Activated B cell treated with CpG ODN at 0.5 μM for 24 hours (primary cell): Measurements from ENCODE around the gene IFFO2. TPM values are rescaled to one million over a fixed set of nuclear protein-coding genes. Genes with fewer than 3 reads are reported as not detected.

Experiments used
- ATAC-seq: fragments of 200-7000 bp; cut with Tn5 transposase; one replicate; pipeline ENCODE4 v1.10.0; 2021; ENCODE audit warnings: low read depth, mild to moderate bottlenecking, moderate library complexity
- CTCF ChIA-PET: fragments of 350-600 bp; sonication (Branson Sonifier 250); formaldehyde crosslinking; loops from one replicate; lab custom pipeline; 2021; ENCODE audit warnings: antibody characterized with exemption; lab: Charles Lee
- POLR2A ChIA-PET: fragments of 350-600 bp; sonication (Branson Sonifier 250); formaldehyde crosslinking; loops from one replicate; lab custom pipeline; 2021; ENCODE audit warnings: antibody characterized with exemption; lab: Charles Lee
- DNase-seq: peaks from one replicate; pipeline ENCODE4 v3.0.0; 2022
- H3K27ac Mint-ChIP-seq: one replicate; pipeline ENCODE4 v1.8.0; 2020; ENCODE audit warnings: mixed read lengths
- H3K27me3 Mint-ChIP-seq: one replicate; pipeline ENCODE4 v1.8.0; 2021; ENCODE audit warnings: mixed read lengths
- H3K36me3 Mint-ChIP-seq: one replicate; pipeline ENCODE4 v1.8.0; 2021; ENCODE audit warnings: low read depth, mixed read lengths
- H3K4me1 Mint-ChIP-seq: one replicate; pipeline ENCODE4 v1.8.0; 2021; ENCODE audit warnings: mixed read lengths
- H3K4me3 Mint-ChIP-seq: one replicate; pipeline ENCODE4 v1.8.0; 2020; ENCODE audit warnings: mild to moderate bottlenecking, mixed read lengths
- H3K9me3 Mint-ChIP-seq: one replicate; pipeline ENCODE4 v1.8.0; 2020; ENCODE audit warnings: mixed read lengths
- CTCF ChIP-seq: fragments of 200-600 bp; IDR thresholded peaks from one replicate; pipeline ENCODE4 v1.8.0; 2022; ENCODE audit warnings: antibody characterized with exemption, mild to moderate bottlenecking
- intact Hi-C: fragments of 100-400 bp; cut with micrococcal nuclease; formaldehyde crosslinking; loops from one replicate; pipeline ENCODE4 v1.15.1; 2024
- total RNA-seq: library from RNA; stranded (reverse); gene quantifications from 2 replicates; pipeline ENCODE4 v1.2.3, GENCODE V29; 2022

IFFO2 gene
- total RNA-seq, 1 donor from 2014 or later, result 13.0 TPM

DNA sequence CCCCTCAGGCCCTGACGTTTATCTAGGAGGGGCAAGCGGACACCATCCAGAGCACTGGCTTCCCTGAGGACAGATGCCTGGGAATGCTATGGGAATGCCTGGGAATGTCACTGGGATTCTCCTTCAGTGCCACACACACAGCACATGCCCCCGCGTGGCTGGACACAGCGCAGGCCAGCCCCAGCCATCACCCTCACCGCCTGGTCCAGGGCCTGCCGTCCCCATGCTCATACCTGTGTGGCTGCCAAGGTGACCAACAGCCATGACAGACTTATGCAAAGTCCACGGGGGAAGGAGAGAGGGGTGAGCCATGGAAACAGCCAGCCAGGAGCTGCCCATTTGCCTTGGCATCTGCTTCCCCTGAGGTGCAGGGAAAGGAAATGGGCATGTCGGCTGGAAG is 91.3 kb downstream of the IFFO2 start:
- H3K27me3 Mint-ChIP-seq, result peaks cover 5% of the 10 kb centered on the region
- H3K27ac Mint-ChIP-seq, result no peak overlapping the region
- intact Hi-C loops, result no loop called here
- ATAC-seq (no peak), DNase-seq (no peak)
- CTCF ChIA-PET, result no interaction called here
- POLR2A ChIA-PET, result no interaction called here
- no peak for TF ChIP-seq CTCF
- H3K9me3 Mint-ChIP-seq, result no peaks in the 10 kb centered on the region
- no peaks in the 10 kb centered on the region for H3K36me3 Mint-ChIP-seq
- no peaks in the 10 kb centered on the region for H3K4me1 Mint-ChIP-seq
- no peak overlapping the region for H3K4me3 Mint-ChIP-seq

DNA sequence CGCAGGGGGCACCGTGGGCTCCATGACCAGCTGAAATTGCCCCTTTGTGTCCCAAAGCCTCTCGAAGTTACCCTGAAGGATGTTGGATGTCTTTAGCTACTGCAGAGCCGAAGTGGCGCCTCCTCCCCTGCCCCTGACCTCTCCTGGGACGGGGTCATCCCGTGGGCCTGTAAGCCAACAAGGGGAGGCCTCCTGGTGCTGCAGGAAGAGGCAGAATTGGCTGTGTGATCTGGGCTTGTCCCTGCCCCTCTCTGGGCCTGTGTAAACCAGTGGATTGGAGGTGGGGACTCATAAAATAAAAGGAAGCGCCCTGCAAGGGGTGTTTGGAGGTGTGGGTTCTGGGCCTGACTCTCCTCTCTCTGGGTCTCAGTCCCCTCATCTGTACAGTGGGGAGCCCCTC is 94.9 kb downstream of the IFFO2 start:
- Mint-ChIP-seq H3K4me3 (no peak overlapping the region), H3K36me3 (no peaks in the 10 kb centered on the region), H3K27ac (no peak overlapping the region), H3K9me3 (no peaks in the 10 kb centered on the region), H3K27me3 (peaks cover 3% of the 10 kb centered on the region), H3K4me1 (no peaks in the 10 kb centered on the region)
- TF ChIP-seq CTCF, result no peak
- intact Hi-C loops, result no loop called here
- POLR2A ChIA-PET, result no interaction called here
- CTCF ChIA-PET, result no interaction called here
- DNase-seq (no peak), ATAC-seq (no peak)

DNA sequence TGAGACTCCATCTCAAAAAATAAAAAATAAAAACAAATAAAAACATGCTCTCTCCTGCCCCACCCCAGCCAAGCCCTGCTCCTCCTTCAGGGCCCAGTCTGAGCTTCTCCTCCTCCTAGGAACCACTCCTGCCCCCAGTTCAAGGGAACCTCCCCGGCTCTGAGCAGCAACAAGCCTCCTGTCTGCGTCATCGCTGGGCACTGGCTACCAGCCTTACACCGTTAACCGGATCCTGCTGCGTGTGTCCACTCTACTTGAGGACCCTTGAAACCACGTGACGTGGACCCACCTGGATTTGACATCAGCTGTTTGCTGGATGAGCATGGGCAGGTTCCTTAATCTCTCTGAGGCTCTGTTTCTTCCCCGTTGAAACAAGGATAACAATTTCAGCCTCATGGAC is 95.4 kb downstream of the IFFO2 start:
- no peak for TF ChIP-seq CTCF
- no peak overlapping the region for H3K4me3 Mint-ChIP-seq
- ChIA-PET CTCF (no interaction called here), POLR2A (no interaction called here)
- no peaks in the 10 kb centered on the region for H3K9me3 Mint-ChIP-seq
- no peak for DNase-seq
- no peak for ATAC-seq
- no peaks in the 10 kb centered on the region for H3K4me1 Mint-ChIP-seq
- no peaks in the 10 kb centered on the region for H3K36me3 Mint-ChIP-seq
- intact Hi-C loops, result no loop called here
- H3K27ac Mint-ChIP-seq, result no peak overlapping the region
- peaks cover 3% of the 10 kb centered on the region for H3K27me3 Mint-ChIP-seq

GRCh38 chr1:18859560-18859959 is 96.9 kb downstream of the IFFO2 start, which contains the start of gene TAS1R2:
Gene TAS1R2, minus strand, starts transcription at chr1:18859660. Its CDS starts 0 bp downstream, at chr1:18859660.
- ChIA-PET CTCF (no interaction called here), POLR2A (no interaction called here)
- Mint-ChIP-seq H3K27me3 (peaks cover 3% of the 10 kb centered on the region), H3K4me3 (no peak within 1 kb of the TSS), H3K36me3 (no peaks in the 10 kb centered on the region), H3K9me3 (no peaks in the 10 kb centered on the region), H3K27ac (no peak within 1 kb of the TSS), H3K4me1 (no peaks in the 10 kb centered on the region)
- TF ChIP-seq CTCF, result no peak
- DNase-seq (no peak), ATAC-seq (no peak)
- intact Hi-C loops, result no loop called here

GRCh38 chr1:18858070-18858688 is 98.3 kb downstream of the IFFO2 start:
- no peak for DNase-seq
- Mint-ChIP-seq H3K4me3 (no peak overlapping the region), H3K9me3 (no peaks in the 10 kb centered on the region), H3K36me3 (no peaks in the 10 kb centered on the region), H3K27me3 (peaks cover 2% of the 10 kb centered on the region), H3K27ac (no peak overlapping the region), H3K4me1 (no peaks in the 10 kb centered on the region)
- no peak for TF ChIP-seq CTCF
- CTCF ChIA-PET, result no interaction called here
- ATAC-seq, result no peak
- POLR2A ChIA-PET, result no interaction called here
- intact Hi-C loops, result no loop called here
